GM18951 (cell line): ENCODE data around the gene FAM168A.
"Not testable (repeated sequence)": the region's sequence is repeated elsewhere in the genome, so short reads cannot be mapped to it uniquely, and the experiment has no call there.

Experiments
- POLR2A ChIP-seq: IDR thresholded peaks from 4 replicates; pipeline ENCODE4 v1.6.1; 2011; ENCODE audit warnings: mild to moderate bottlenecking; ENCODE audit not compliant: insufficient read length, insufficient read depth; ENCODE audit errors: extremely low read depth
- in situ Hi-C: fragments of 300-500 bp; cut with MboI; formaldehyde crosslinking; loops from one replicate; pipeline ENCODE4 v1.12.0; 2022; ENCODE audit warnings: low sequenced_read_pairs, mixed read lengths, inconsistent platforms; ENCODE audit not compliant: unreplicated experiment

The FAM168A gene

GRCh38 chr11:73478737-73479347 is 119.1 kb downstream of the FAM168A start:
- in situ Hi-C loops = no loop called here
- TF ChIP-seq POLR2A = no peak

GRCh38 chr11:73477518-73477917 is 120.4 kb downstream of the FAM168A start:
- in situ Hi-C loops = no loop called here
- TF ChIP-seq POLR2A = no peak

- in situ Hi-C loops = no loop called here
- no peak for TF ChIP-seq POLR2A
Observed at GRCh38 chr11:73475549-73476095, 122.3 kb downstream of the FAM168A start.

GRCh38 chr11:73473252-73473651 is 124.7 kb downstream of the FAM168A start:
- no peak for TF ChIP-seq POLR2A
- in situ Hi-C loops = no loop called here

DNA sequence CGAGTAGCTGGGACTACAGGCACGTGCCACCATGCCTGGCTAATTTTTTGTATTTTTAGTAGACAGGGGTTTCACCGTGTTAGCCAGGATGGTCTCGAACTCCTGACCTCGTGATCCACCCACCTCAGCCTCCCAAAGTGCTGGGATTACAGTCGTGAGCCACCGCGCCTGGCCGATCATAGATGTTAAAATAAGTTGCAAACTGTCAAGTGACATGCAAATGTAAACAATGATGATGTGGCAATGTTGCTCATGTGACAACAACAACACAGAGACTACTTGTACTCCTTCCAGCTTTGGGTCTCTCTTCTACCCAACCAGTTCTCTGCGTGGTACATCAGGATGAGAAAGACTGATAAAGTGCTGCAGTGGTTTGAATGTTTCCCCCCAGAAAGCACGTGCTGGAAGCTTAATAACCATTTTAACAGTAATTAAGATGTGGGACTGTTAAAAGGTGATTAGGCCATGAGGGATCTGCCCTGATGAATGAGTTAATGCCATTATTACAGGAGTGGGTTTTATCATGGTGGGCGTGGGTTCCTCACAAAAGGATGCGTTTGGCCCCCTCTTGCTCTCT is 127.8 kb downstream of the FAM168A start:
- in situ Hi-C loops = not testable (repeated sequence)

DNA sequence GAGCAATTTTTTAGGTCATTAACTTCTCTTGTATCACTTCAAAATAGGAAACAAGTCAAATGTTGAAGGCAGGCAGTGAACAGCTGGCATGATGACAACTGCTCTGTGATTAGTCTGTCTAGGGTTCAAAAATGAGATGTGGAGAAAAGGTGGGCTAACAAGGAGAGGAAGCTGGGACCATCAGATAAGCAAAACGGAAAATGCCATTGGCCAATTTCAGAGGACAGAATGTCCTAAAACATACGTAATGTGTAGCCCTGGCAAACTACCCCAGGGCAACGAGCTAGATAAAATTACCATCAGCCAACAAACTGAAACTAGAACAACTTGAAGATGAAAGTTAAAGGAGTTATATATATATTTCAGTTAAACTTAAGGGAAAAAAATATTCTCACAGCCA is 128.5 kb downstream of the FAM168A start:
- TF ChIP-seq POLR2A = no peak
- in situ Hi-C loops = no loop called here

DNA sequence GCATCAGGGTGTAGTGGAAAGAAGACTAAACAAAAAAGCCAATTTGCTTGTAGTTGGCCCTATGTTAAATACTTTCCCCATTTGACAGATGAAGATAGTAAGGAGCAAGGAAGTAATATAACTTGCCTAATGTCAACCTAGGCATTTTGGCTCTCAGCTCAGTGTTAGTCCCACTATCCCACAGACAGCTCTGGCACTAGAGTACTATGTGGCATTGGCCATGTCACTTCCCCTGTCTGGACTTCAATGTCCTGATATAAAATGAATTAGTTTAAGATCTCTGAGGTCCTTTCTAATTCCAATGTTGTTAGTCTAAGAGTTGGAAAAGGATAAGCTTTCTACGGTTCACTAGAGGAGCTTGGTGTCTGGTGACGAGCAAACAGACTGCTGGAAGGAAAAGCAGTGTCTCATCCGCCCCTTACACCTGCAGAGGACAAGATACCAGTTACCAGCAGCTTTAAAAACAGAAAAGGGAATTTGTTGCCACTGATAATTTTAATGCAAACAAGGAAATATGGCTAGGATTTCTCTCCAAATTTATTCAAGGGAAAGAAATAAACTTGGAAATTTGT is 129.2 kb downstream of the FAM168A start:
- TF ChIP-seq POLR2A = no peak
- in situ Hi-C loops = no loop called here

- in situ Hi-C loops = no loop called here
- TF ChIP-seq POLR2A = no peak
Observed at GRCh38 chr11:73467505-73467904, 130.4 kb downstream of the FAM168A start.

GRCh38 chr11:73466643-73467042 is 131.3 kb downstream of the FAM168A start:
- in situ Hi-C loops = no loop called here
- no peak for TF ChIP-seq POLR2A

DNA sequence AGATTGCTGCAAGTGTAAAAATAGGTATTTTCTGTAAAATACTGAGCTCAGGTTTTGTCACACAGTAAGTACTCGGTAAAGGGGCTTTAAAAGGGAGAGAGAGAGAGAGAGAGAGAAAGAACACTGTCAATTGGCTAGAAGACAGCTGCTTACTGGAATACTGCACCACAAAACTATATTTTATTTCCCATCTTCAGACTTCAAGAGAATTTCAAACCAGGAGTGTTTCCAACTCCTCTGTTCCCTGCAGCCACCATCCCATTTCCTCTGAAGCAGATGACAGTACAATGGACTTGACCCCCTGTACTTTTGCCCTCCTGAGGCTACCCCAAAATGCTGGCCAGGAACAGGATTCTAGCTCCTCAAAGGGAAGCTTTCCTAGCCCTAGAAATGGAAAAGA is 132.0 kb downstream of the FAM168A start:
- in situ Hi-C loops = no loop called here
- no peak for TF ChIP-seq POLR2A

DNA sequence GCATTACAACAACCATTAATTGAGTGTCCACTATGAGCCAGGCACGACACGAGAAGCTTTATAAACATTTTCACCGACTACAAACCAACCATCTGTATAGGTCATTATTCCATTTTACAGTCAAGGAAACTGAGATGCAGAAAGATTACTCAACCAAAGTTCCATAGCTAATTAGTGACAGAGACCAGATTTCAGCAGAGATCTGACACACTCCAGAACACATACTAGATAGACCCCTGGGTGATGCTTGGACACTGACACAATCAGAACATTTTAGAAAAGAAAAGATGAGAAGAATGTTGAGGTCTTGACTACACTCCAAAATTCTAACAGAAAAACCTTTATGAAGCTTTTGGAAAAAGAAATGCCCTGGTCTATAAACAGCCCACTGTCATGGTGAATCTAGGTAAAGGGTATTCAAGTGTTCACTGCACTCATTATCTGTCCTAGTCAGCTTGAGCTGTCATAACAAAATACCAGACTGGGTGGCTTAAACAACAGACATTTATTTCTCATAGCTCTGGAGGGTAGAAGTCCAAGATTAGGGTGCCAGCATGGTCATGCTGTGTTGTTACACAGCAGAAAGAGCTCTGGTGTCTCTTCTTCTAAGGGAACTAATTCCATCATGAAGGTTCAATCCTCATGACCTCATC is 132.8 kb downstream of the FAM168A start:
- TF ChIP-seq POLR2A = no peak
- in situ Hi-C loops = no loop called here

GRCh38 chr11:73464347-73464746 is 133.6 kb downstream of the FAM168A start:
- in situ Hi-C loops = no loop called here
- TF ChIP-seq POLR2A = no peak

DNA sequence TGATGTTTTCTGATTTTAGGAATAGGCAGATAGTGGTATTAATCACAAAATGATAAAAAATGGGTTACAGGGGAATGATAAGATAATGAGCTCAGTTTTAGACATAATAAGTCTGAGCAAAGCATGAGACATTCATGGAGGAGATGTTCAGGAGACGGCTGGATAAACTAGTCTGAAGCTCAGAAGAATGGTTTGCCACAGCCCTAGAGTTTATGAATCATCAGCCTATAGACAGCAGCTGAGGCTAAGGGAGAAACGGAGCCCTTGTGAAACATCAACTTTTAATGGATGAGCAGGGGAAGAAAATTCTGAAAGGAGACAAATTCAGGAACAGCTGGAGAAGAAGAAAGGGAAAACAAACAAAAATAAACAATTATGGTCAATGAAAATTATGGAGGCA is 134.6 kb downstream of the FAM168A start:
- in situ Hi-C loops = no loop called here
- no peak for TF ChIP-seq POLR2A

GRCh38 chr11:73461964-73462363 is 135.9 kb downstream of the FAM168A start:
- in situ Hi-C loops = no loop called here
- TF ChIP-seq POLR2A = no peak
